Islet of Langerhans (tissue), 1 donor: Measurements from ENCODE around the gene MBNL1.
A peak's percentile ranks its signal among the peaks of the same experiment; 100 is the strongest.

Experiments used
- FAIRE-seq: peaks from one replicate; lab custom pipeline; 2011; peaks lifted over from hg19 to GRCh38; lab: Jason Lieb, UNC

Gene MBNL1, protein sequence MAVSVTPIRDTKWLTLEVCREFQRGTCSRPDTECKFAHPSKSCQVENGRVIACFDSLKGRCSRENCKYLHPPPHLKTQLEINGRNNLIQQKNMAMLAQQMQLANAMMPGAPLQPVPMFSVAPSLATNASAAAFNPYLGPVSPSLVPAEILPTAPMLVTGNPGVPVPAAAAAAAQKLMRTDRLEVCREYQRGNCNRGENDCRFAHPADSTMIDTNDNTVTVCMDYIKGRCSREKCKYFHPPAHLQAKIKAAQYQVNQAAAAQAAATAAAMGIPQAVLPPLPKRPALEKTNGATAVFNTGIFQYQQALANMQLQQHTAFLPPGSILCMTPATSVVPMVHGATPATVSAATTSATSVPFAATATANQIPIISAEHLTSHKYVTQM

GRCh38 chr3:152268555-152269055 lies at the start of gene MBNL1:
TSS of gene MBNL1 (plus strand) at chr3:152268929. CDS start at chr3:152300194, 31,265 bp downstream.
- FAIRE-seq = no peak

GRCh38 chr3:152219216-152219615 lies 49.5 kb upstream of the MBNL1 start:
- no peak for FAIRE-seq

DNA sequence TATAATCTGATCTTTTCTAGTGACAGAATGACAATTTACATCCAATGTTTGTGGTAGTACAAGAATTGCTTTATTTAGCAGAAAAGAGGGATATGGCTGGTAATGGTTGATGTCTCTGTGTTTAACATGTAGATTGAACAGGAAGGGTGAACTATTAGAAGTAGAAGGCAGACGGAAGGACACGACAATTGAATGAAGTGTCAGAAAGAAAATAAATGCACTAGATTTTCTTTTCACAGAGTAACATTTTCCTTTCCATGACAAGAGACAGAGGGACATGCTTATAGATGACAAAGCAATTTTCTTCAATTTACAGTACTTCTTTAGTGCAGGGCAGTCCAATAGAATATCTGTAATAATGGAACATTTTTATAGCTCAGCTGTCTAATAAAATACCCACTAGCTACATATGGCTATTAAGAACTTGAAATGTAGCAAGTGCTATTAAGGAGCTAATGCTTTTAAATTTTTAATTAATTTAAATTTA lies 48.9 kb upstream of the MBNL1 start:
- FAIRE-seq = no peak

- FAIRE-seq = no peak
Measured at GRCh38 chr3:152222327-152222726, 46.4 kb upstream of the MBNL1 start.

GRCh38 chr3:152225201-152225600 lies 43.5 kb upstream of the MBNL1 start:
- no peak for FAIRE-seq

- no peak for FAIRE-seq
Measured at GRCh38 chr3:152226176-152226575, 42.6 kb upstream of the MBNL1 start.

- FAIRE-seq = no peak
Measured at GRCh38 chr3:152227027-152227426, 41.7 kb upstream of the MBNL1 start.

GRCh38 chr3:152229692-152230091 lies 39.0 kb upstream of the MBNL1 start:
- no peak for FAIRE-seq

- FAIRE-seq = no peak
Measured at GRCh38 chr3:152230370-152230769, 38.4 kb upstream of the MBNL1 start.

DNA sequence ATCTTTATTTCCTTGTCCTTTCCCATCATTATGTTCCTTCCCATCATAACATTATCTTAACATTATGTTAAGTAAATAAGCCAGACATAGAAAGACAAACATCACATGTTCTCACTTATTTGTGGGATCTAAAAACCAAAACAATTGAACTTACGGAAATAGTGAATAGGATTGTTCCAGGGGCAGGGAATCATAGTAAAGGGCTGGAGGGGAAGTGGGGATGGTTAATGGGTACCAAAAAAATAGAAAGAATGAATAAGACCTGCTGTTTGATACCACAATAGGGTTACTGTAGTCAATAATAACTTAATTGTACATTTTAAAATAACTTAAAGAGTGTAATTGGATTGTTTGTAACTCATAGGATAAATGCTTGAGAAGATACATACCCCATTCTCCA lies 36.7 kb upstream of the MBNL1 start:
- FAIRE-seq = no peak

GRCh38 chr3:152232679-152233078 lies 36.0 kb upstream of the MBNL1 start:
- no peak for FAIRE-seq

- FAIRE-seq = no peak
Measured at GRCh38 chr3:152234657-152235375, 33.9 kb upstream of the MBNL1 start.

DNA sequence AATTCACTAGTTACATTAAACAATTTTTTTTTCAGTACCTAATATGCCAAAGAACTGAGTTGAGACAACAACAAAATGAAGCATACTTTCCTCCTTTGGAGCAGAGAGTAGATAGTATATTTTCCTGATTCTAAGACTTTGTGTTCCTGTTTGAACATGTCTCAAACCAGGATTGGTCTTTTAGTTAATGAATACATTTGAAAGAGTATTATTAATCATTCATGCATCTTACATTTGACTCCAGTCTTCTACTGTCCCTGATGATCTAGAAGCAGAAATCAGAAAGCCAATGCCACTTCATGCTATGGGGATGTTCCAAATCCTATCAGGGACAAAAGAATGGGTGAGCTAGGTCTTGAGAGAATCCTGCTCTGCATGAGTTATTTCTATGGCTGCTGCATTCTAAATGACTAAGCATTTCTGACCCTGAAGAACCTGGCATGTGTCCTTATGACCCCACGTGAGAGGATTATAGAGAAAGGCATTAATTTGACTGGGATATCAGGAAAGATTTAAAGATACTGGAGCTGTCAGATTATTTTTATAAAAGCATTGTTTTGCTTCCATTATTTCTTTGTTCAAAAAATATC lies 32.9 kb upstream of the MBNL1 start:
- FAIRE-seq = peak; percentile 87

DNA sequence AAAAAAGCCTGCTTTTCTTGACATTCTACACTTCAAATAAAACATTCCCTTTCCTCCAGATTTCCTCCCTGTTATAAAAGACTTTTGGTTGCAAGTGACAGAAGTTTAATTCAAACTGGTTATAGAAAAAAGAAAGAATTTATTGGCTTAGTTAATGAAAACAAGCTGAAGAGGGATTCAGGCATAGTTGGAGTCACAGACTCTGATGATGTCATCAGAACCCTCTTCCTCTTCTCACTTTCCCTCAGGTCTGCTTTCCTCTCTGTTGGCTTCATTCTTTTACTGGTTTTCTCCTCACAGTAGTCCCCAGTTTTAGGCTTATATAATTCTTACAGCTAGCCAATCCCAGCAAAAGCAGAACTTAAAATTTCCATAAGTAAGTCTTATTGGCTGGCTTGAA lies 32.0 kb upstream of the MBNL1 start:
- FAIRE-seq = no peak

- no peak for FAIRE-seq
Measured at GRCh38 chr3:152241142-152242017, 27.3 kb upstream of the MBNL1 start.

DNA sequence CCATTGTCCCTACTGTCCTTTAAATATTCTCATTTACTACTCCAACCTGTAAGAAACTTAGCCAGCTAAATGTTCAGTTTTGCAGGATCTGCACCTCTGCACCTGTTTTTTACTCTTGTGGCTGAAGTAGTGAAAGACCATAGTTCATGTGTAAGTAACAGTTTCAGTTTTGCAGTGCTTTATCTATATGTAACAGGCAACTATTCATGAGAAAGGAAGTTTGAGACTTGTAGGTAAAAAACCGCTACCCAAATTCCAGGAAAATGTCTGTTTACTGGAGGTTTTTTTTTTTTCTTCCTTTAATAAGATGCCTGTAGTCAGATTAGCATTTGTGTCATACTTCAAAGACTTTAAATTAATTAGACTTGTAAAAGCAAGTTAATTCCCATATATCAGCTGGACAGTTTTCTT lies 25.4 kb upstream of the MBNL1 start:
- FAIRE-seq = no peak

GRCh38 chr3:152243721-152244516 lies 24.8 kb upstream of the MBNL1 start:
- FAIRE-seq = no peak

DNA sequence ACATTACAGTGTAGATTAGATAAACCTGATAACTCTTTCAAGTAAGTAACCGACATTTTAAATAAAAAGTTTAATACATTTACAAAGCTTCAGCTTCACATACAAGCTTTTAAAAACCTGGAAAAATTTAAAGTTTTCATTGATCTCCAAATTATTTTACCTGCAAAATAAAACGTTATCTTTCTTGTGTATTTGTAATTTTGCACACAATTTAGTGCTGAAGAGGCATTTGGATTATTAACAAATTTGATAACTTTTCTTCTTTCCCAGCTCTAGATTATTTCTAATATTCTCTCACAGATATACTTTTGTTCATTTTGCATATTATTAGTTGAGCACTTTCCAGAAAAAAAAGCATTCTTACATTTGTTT lies 24.2 kb upstream of the MBNL1 start:
- FAIRE-seq = no peak

- no peak for FAIRE-seq
Measured at GRCh38 chr3:152245498-152246170, 23.1 kb upstream of the MBNL1 start.

DNA sequence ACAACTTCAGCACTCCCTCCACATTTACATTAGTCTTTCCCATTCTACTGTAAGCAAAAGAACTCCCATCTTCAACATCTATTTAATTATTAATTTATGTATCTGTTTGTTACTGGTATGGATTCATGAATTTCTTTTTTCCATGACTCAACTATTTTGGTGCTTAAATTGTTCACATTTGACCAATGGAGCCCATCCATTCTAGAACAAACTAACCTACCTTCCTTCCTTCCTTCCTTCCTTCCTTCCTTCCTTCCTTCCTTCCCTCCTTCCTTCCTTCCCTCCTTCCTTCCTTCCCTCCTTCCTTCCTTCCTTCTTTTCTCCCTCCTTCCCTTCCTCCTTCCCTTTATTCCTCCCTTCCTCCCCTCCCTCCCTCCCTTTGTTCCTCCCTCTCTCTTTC lies 16.8 kb upstream of the MBNL1 start:
- FAIRE-seq = no peak

GRCh38 chr3:152252755-152253154 lies 16.0 kb upstream of the MBNL1 start:
- FAIRE-seq = no peak
